GM18499 (cell line): ENCODE results near the gene SHB.

Experiments
- ATAC-seq: cut with Tn5 transposase; IDR thresholded peaks from one replicate; pipeline ENCODE4 v1.9.1; 2021; ENCODE audit warnings: moderate number of reproducible peaks; ENCODE audit not compliant: insufficient read depth, unreplicated experiment

The SHB gene

DNA sequence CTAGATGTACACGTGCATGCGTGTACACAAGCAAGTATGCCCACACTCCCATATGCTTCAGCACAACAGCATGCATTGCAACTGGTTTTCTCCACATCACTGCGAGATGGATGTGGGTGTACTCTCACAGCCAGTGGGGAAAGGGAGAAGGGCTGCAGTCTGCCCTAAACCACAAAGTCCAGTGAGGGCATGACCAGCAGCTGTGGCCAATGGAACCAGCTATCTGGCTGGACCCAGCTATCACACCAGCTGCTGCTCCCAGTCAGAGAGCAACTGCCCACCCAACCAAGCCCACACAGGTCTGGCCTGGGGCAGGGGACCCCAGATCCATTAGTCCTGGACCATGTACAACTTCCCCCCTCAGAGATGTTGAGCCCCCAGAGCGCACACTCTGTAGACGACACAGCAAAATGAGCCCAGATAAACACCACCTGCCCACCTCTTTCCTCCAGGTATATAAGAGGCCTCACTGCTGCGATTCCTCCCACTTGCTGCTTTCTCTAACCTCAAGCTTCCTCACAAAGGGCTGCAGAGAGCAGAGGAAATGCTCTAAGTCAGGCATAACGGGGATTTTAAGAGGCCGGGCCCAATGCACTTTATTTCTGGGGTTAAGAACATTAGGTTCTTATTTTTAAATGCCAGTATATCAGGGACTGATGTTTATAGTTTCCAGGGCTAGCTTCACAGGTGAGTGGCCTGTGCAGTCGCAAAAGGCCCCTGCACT is 39.0 kb downstream of the SHB start:
- ATAC-seq: no peak

DNA sequence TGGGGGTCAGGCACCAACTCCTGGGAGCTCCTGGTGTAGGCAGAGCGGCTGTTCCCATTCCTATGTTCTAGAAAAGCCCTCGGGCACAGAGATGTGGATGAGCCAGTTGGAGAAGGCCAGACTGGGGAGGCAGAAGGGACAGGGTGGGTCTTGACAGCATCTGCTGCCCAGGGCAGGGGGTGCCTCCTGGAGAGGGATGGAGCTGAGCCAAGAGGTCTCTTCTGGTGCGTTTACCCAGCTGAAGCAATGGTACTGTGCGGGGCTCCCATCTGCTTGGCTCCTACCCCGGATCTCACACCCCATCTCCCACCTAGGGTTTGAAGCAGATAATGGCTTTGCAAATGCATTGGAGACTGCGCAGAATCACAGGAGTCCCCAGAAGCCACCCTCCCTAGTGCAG is 41.3 kb downstream of the SHB start:
- no peak for ATAC-seq

DNA sequence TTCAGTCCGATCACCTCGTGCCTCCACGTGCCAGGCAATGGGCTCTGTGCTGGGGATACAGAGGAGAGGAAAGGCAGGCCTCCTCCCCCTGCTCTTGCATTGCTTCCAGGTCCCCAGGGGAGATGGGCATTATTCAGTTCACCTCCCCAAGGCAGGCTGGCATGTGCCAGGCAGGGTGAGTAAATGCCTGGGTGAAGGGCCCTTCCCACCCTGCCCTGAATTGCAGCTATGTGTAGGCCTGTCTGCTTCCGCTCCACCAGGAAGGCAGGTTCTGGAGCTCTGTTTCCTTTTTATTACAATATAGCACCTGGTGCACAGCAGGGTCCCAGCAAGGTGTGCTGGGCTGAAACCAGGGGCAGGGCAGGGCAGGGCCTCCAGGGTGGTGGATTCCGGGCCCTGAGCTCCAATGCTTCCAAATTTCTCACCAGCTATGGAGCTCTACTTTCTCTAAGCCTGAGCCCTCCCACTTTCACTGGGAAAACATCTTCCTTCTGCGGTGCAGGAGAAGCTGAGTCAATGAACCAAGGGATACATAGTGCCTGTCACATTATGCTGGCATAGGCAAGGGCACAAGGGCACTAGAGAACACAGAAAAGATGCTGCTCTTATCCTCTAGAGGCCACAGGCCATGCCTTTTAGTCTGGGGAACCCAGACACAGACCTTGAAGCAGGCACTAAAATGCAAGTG is 42.0 kb downstream of the SHB start:
- no peak for ATAC-seq

DNA sequence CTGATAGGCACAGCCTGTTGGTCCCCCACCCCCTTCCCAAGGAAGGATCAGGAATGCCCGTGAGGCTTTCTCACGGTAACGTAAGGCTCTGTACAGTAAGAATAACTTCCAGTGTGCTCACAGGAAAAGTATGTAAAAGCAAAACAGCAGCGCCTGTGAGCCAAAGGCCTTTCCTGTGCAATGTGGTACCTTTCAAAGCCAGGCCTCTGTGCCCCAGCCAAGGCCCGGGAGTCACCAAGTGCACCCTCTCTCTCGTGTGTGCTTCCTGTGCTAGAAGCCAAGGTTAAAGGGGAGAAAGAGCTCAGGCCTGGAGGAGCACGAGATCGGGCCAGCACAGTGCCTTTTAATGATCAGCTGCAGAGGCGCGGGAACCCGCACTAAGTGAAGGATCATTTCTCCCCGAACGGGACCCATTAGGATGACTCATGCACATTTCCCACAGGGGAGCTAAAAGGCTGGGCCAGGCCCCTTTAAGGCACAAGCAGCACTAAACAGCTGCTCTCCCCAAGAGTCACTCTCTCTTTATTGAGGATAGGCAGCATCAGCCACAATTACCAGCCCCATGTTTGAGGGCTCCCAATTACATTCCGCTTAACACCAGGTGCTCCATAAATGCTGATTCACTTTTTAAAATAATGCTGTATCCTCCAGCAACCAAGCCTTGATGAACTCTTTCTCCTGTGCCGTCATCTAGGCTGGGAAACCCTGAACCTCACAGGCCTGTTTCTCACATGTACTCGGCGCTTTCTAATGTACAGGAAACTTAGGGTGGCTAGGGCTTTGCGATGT is 42.8 kb downstream of the SHB start:
- no peak for ATAC-seq

DNA sequence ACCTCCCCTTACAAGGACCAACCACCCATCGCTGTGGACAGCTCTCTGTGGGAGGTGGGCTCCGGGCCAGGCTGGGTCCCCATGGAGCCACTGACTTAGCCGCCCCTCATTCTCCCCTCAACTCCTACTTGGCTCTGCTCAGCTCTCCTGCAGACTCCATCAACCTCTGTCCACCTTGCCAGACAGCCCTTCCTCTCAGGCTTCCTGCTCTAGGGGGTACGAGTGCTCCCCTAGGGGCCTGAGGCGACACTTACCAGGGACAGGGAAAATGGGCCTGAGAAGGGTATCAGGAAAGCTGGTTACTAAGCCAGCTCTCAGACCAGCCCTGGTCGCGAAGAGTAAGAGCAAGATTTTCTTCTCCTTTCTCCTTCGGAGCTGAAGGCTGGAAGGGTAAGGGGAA is 43.9 kb downstream of the SHB start:
- ATAC-seq: no peak

DNA sequence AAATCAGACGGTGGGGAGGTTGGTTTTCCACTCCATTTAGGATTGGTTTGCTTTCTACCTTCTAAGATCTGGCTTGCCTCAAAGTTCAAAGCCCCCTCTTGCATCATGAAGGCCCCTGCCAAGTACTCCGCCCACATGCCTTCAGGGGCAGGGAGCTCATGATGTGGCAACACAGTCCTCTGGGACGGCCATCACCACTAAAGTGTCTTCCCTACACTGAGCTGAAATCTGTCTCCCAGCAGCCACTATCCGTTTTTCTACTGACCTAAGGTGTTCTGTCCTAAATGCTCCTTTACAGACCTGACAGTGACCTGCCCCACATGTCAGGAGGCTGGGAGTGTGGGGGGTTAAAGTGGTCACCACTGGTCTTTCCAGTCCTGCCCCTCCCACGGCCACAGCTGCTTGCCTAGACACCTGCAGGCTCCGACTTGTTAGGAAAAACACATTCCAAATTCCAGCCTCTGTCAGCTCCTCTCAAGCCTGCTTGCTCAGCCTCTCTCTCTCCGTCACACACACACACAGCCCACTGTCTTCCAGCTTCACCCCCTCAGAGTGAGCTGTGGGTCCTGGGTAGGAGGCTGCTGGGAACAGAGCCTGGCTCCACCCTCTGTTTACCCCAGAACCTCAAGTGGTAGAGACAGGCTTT is 44.9 kb downstream of the SHB start:
- ATAC-seq: no peak

DNA sequence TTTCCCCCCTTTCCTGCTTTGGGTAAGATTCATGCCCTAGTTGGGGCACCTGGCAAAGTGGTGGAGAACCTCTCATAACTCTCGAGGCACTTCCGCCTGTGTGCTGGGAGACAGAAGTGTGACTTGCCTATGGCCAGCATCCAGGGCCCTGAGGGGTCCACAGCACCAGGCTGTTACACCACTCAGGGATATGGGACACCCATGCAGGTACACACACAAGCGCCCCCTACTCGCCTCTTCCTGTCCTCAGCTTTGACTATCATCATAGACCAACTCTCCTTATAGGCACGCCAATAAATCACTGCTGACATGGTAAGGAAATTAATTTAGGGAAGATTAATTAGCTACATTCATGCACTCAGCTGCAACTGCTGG is 45.4 kb downstream of the SHB start:
- ATAC-seq: no peak

DNA sequence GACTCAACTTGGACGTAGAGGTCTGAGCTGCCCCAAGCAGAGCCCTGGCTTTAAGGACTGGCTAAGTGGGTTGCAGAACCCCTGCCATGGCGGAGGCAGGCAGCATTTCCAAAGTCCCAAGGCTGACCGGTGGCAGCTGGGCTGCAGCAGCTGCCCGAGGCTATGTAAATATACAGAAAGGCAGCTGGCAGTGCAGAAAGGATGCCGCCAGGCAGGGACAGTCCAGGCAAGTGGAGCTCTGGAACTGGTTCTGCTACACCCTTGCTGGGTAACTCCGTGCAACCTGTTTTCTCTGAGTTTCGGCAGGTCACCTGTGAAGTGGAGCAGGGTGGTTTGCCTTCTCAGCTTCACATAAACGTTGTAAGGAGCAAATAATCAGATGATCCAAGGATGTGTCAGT is 46.0 kb downstream of the SHB start:
- ATAC-seq: no peak

DNA sequence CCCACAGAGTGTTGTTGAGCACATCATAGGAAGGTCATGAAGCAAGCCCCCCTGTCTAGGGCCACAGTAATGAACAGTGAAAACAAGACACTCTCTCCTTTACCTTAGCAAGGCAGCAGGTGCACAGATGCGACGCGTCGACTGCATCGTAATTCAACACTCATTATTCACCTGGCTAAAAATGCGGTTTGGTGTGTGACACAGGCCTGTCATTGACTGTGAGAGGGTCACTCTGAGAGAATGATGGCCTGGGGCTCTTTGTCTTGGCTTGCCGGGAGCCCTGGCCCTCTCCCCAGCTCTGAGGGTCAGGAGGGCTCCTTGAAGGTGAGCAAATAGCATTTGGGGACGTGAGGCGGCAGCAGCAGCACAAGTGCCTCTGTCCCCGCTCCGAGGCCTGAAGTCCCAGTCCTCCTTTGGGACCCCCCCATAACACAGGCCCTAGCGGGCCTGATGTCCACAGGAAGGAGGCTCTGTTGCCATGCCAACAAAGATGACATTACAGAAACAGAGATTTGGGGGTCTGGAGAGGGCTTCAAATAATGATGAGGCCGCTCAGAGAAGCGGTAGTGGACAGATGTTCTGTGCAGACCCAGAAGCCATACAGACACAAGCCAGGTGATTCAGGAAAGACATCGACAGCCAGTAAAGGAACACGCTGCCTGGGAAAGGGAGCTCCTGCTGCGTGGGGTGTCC is 46.7 kb downstream of the SHB start:
- ATAC-seq: no peak

DNA sequence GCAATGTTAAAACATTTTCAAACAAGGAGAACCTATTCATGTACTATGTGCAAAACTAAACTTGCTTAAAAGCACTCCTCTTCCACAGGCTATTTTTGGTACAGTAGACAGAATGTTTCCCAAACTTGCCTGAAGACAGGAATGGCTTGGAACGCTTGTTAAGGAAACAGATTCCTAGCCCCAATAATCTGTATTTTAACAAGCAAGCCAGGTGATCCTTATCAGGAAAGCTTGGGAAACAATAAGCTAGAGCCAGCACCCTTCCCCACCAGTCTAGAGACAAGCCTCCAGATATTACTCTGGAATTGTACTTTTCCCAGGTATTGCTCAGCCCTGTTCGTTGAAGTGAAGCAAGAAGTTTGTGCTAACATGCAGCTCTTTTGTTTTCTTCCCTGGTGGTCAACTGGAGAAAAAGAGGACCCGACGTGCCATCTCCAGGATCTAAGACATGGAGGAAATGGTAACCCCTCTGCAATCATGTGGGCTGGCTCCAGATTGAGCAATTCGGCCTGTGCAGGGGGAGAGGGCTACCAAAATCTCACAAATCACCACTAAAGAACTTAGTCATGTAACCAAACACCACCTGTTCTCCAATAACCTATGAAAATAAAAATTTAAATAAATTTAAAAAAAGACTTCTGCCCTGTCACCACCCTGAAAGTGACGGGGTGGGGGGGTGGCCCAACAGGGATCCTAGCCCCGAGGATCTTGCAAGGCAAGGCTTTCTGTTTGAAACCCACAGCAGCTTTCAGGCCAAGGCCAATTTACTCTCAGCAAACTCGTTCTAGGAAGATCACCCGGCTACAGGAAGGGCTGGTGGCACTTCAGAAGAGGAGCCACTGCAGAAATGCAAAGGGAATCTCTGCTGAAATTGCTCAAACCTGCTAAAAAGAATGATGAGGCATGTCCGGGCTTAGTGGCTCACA is 48.6 kb downstream of the SHB start:
- no peak for ATAC-seq

DNA sequence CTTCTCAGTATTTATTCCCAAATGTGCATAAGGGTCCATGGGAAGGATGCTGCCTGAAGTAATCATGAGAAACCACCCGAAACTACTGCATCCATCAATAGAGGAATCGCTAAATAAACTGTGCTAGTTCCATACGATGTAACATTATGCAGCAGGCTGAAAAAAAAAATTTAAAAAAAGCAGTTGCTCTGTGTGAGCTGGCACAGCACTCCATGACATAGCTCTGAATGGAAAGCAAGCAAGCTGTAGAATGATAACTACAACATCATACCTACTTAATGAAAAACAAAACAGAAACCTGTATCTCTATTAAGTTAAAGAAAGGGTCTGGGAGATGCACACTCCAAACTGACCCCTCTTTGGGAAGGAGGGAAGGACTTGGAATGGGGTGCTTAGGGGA is 49.3 kb downstream of the SHB start:
- ATAC-seq: no peak

DNA sequence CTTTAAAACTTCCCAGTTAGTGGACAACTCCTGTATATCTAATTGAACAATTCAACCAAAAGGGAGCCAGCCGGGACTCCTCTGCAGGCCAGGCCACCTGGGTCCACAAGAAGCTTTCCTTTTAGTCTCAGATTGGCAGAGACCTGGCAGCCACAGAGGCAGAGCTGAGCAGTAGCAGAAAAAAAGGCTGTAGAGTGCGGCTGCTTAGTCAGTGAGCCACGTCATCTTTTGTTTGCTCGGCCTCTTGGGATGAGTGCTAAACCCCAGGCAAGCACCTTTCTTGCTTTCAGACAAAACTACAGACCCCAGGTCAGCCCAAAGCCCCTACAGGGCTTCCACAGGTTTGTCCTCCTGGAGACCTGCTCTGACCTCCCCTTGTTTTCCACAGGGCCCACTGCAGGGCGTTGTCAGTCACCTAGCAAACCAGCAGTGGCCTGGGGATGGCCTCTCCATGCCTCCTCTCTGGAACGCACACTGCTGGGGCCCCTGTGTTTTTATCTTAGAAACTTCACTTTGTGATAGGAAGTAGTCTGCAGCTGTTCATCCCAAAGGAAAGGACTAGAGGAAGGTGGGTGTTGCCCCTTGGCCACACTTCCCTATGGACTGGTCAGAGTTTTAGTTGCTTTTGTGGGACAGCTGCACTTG is 49.9 kb downstream of the SHB start:
- ATAC-seq: no peak

DNA sequence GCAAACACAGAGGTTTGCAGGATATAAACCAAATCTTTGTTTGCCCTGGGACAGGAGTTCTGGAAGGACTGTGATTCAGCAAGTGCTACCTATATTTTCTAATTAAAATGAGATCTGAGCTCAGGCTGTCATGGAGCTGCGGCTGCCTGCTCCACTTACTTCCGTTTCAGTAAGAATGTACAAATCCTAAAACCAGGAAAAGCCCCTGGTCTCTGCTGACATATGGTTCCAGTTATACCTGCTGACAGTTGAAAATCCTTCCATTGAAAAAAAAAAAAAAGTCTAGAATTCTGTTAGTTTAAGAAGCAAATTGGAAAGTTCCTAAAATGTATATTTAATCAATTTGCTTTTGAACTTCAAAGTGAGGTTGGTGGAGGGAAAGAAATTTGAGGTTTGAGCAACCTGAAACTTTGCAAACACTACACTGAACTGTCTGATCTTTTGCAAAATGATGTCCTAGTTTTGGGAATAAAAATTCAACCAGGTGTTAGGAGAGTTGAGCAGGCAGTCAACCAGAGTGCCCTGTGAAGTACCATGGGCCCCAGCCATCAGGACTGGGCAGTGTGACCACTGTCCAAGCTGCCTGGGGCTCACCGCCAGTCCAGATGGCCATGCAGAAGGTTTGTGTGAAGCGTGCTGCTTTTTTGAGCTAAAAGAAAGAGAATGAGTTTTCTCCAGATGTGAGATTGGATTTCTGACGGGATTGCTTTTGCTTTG is 50.6 kb downstream of the SHB start:
- no peak for ATAC-seq

DNA sequence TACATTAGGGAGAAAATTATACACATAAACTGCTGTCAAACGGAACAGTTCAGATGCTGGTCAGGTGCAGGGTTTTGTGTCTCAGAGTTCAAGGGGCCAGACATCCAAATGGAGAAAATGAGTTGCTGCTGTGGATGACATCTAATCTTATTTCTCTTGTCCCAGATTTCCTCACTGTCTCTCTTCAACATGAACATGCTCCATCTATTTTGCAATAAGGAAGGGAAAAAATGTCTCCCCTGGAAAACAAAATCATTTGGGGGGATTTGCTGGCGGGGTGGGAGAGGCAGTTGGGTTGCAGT is 51.2 kb downstream of the SHB start:
- ATAC-seq: no peak

DNA sequence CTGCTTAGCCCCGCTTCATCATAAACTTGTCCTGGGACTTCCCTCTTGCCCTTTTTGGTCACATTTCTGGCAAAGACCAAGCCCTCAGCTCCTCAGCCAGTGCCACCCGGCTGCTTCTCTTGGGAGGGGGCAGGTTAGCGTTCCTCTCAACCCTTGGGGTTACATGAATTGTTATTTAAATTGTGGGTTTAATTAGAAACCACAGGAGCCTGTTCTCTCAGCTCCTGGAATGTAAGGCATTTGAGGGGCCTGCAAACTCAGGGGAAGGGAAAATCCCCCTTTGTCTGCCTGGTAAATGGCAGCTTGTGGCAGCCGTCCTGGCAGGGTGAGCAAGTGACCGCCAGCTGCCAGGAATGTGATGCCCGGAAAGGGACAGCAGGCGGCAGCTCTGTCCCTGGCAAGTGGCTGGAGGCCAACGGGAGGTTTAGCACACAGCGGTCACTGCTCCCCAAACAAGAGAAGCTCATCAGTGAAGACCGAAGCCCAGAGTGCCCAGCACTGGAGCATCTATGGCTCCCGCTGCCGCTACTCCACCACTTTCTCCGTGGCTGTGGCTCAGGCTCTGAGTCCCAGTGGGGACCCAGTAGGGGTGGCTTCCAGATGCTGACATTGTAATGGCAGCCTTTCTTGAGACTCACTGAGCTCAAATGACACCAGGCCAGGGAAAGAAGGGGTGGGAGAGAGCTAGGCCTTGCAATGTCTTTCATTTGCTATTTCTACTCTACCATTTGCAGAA is 51.7 kb downstream of the SHB start:
- no peak for ATAC-seq

DNA sequence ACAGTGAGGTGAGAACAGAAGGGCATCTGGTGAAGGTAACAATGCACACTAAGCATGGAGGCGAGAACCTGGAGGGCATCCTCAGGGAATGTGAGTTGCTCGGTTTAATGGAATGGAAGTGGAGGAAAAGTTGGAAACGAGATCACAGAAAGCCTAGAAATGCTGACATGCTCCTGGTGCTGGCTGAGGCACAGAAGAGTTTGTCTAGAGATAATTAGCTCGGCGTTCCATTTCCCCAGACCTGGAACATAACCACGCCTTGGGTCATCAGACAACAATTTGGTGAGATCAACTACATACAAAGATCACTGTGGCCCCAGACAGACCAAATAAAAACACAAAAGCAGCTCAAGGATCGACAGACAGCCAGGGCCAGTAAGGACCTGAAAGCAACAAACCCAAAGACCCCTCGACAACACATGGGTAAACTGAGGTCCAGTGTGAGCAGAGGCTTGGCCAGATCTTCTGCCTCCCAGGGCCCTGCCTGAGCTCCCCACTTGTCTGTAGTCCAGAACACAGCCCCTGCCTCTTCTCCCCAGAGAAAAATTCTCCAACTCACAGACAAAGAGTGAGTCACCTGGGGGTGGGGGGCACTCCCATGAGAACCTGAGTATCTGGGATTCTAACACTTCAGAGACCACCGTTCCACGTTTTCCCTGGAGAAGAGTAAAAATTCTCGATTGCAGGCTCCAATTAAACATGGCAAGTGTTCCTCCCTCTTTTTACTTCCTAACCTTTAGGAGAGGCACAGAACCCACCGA is 52.5 kb downstream of the SHB start:
- no peak for ATAC-seq

DNA sequence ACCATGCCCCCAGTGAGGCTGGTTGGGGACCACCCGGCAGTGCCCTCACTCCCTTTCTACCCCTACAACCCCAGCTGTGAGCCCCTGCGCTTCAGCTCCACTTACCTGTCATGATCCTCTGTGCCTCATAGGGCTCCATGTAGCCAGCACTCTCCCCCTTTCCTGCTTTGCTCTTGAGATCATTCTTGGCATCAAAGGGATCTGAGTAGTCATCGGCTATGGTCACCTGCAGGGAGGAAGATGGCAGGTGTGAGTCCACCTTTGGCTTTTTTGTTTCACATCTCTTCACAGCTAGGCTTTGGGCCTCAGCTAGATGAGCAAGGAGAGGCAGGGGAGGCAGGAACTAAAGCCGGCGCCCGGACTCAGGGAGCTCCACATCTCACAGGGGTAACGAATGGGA is 53.1 kb downstream of the SHB start:
- ATAC-seq: no peak
